Measurements from ENCODE around the gene TRIM26.
"Not testable (repeated sequence)": the region's sequence is repeated elsewhere in the genome, so short reads cannot be mapped to it uniquely, and the experiment has no call there.

The TRIM26 gene

GRCh38 chr6:30143780-30144179, 69.4 kb downstream of the TRIM26 start:
- H2AK5ac ChIP-seq (ENCODE audit: low read length): no peak overlapping the region
- H2BK120ac ChIP-seq (ENCODE audit: insufficient read depth, low read length, poor library complexity): no peak overlapping the region
- no peak overlapping the region for H4K8ac ChIP-seq (ENCODE audit: low read depth, low read length)
- no peaks in the 10 kb centered on the region for H3K36me3 ChIP-seq (ENCODE audit: control insufficient read depth in 1 of 2, insufficient read depth in 2 of 2, low read length in 2 of 2)
- H3K27me3 ChIP-seq (ENCODE audit: insufficient read depth, low read length): no peaks in the 10 kb centered on the region
- no peak overlapping the region for H3K4me2 ChIP-seq (ENCODE audit: low read length)
- no peaks in the 10 kb centered on the region for H3K4me1 ChIP-seq (ENCODE audit: control insufficient read depth in 1 of 2, insufficient read depth in 2 of 2, low read length in 2 of 2)
- H3K9ac ChIP-seq (ENCODE audit: low read length): no peak overlapping the region
- H2BK5ac ChIP-seq (ENCODE audit: low read depth, low read length, poor library complexity): no peak overlapping the region
- H3K4me3 ChIP-seq (ENCODE audit: low read depth, low read length): no peak overlapping the region
- H3K18ac ChIP-seq (ENCODE audit: low read length): no peak overlapping the region
- no peaks in the 10 kb centered on the region for H3K79me2 ChIP-seq (ENCODE audit: control insufficient read depth, insufficient read depth, low read length, poor library complexity)
- no peak overlapping the region for H4K91ac ChIP-seq (ENCODE audit: low read depth, low read length)
- H3K79me1 ChIP-seq (ENCODE audit: low read length): no peaks in the 10 kb centered on the region
- no peak overlapping the region for H3K14ac ChIP-seq (ENCODE audit: low read length)
- DNase-seq: no peak
- H3K9me3 ChIP-seq (ENCODE audit: insufficient read depth, low read depth, low read length): no peaks in the 10 kb centered on the region
- no peak overlapping the region for H2AFZ ChIP-seq (ENCODE audit: insufficient read depth, low read length, poor library complexity)
- H4K12ac ChIP-seq (ENCODE audit: low read depth, low read length): no peak overlapping the region
- no peak overlapping the region for H3K27ac ChIP-seq (ENCODE audit: low read depth, low read length)
- no peak overlapping the region for H3K4ac ChIP-seq (ENCODE audit: low read depth, low read length)
- WGBS (ENCODE audit: extremely low coverage, insufficient coverage, insufficient read length): no CpG with 5 or more reads among the region's 2 CpGs
- H2BK12ac ChIP-seq (ENCODE audit: low read length): no peak overlapping the region
- no peak overlapping the region for H3K23ac ChIP-seq (ENCODE audit: low read length)

DNA sequence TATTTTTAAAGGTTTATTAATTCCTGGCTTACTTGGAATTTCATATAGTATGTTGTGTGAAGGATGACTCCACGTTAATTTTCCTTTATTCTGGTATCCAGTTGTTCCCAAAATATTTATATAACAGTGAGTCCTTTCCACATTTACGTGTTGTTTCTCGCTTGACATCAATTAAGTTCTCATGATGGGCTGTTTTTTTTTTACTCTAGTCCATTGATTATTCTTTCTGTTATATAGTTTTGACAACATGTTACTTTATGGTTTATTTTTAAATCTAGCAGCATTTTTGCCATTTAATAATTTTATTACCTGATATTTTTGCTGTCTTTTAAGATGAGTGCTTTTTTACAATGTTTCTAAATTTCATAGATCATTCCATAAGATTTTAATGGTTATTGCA, 70.5 kb downstream of the TRIM26 start:
- Histone ChIP-seq H2AK5ac (ENCODE audit: low read length) (no peak overlapping the region), H3K4me2 (ENCODE audit: low read length) (no peak overlapping the region), H2BK120ac (ENCODE audit: insufficient read depth, low read length, poor library complexity) (no peak overlapping the region), H3K79me2 (ENCODE audit: control insufficient read depth, insufficient read depth, low read length, poor library complexity) (no peaks in the 10 kb centered on the region), H2AFZ (ENCODE audit: insufficient read depth, low read length, poor library complexity) (no peak overlapping the region), H4K8ac (ENCODE audit: low read depth, low read length) (no peak overlapping the region), H2BK5ac (ENCODE audit: low read depth, low read length, poor library complexity) (no peak overlapping the region), H3K4me3 (ENCODE audit: low read depth, low read length) (no peak overlapping the region), H3K18ac (ENCODE audit: low read length) (no peak overlapping the region), H3K9me3 (ENCODE audit: insufficient read depth, low read depth, low read length) (no peaks in the 10 kb centered on the region), H3K27me3 (ENCODE audit: insufficient read depth, low read length) (no peaks in the 10 kb centered on the region), H3K9ac (ENCODE audit: low read length) (no peak overlapping the region), H3K4me1 (ENCODE audit: control insufficient read depth in 1 of 2, insufficient read depth in 2 of 2, low read length in 2 of 2) (no peaks in the 10 kb centered on the region), H4K91ac (ENCODE audit: low read depth, low read length) (no peak overlapping the region), H3K36me3 (ENCODE audit: control insufficient read depth in 1 of 2, insufficient read depth in 2 of 2, low read length in 2 of 2) (no peaks in the 10 kb centered on the region), H2BK12ac (ENCODE audit: low read length) (no peak overlapping the region), H4K12ac (ENCODE audit: low read depth, low read length) (no peak overlapping the region), H3K4ac (ENCODE audit: low read depth, low read length) (no peak overlapping the region), H3K27ac (ENCODE audit: low read depth, low read length) (no peak overlapping the region), H3K79me1 (ENCODE audit: low read length) (no peaks in the 10 kb centered on the region), H3K14ac (ENCODE audit: low read length) (no peak overlapping the region), H3K23ac (ENCODE audit: low read length) (no peak overlapping the region)
- no CpG with 5 or more reads among the region's 3 CpGs for WGBS (ENCODE audit: extremely low coverage, insufficient coverage, insufficient read length)
- no peak for DNase-seq

DNA sequence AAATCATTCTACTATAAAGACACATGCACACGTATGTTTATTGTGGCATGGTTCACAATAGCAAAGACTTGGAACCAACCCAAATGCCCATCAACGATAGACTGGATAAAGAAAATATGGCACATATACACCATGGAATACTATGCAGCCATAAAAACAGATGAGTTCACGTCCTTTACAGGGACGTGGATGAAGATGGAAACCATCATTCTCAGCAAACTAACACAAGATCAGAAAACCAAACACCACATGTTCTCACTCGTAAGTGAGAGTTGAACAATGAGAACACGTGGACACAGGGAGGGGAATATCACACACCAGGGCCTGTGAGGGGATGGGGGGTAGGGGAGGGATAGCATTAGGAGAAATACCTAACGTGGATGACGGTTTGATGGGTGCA, 73.0 kb downstream of the TRIM26 start:
- not testable (repeated sequence) for DNase-seq; H3K14ac ChIP-seq (ENCODE audit: low read length); H3K27ac ChIP-seq (ENCODE audit: low read depth, low read length); H2AFZ ChIP-seq (ENCODE audit: insufficient read depth, low read length, poor library complexity); H3K4me3 ChIP-seq (ENCODE audit: low read depth, low read length); H3K4ac ChIP-seq (ENCODE audit: low read depth, low read length); H3K9me3 ChIP-seq (ENCODE audit: insufficient read depth, low read depth, low read length); H4K8ac ChIP-seq (ENCODE audit: low read depth, low read length); H3K27me3 ChIP-seq (ENCODE audit: insufficient read depth, low read length); H3K79me1 ChIP-seq (ENCODE audit: low read length); H3K79me2 ChIP-seq (ENCODE audit: control insufficient read depth, insufficient read depth, low read length, poor library complexity); H2BK12ac ChIP-seq (ENCODE audit: low read length); H4K12ac ChIP-seq (ENCODE audit: low read depth, low read length); H4K91ac ChIP-seq (ENCODE audit: low read depth, low read length); H2AK5ac ChIP-seq (ENCODE audit: low read length); H2BK5ac ChIP-seq (ENCODE audit: low read depth, low read length, poor library complexity); H3K36me3 ChIP-seq (ENCODE audit: control insufficient read depth in 1 of 2, insufficient read depth in 2 of 2, low read length in 2 of 2); H3K9ac ChIP-seq (ENCODE audit: low read length); H3K4me2 ChIP-seq (ENCODE audit: low read length); H3K18ac ChIP-seq (ENCODE audit: low read length); H2BK120ac ChIP-seq (ENCODE audit: insufficient read depth, low read length, poor library complexity); H3K4me1 ChIP-seq (ENCODE audit: control insufficient read depth in 1 of 2, insufficient read depth in 2 of 2, low read length in 2 of 2); H3K23ac ChIP-seq (ENCODE audit: low read length)
- WGBS (ENCODE audit: extremely low coverage, insufficient coverage, insufficient read length): no CpG with 5 or more reads among the region's 8 CpGs

GRCh38 chr6:30136570-30137286, 76.5 kb downstream of the TRIM26 start:
- Histone ChIP-seq H2BK5ac (ENCODE audit: low read depth, low read length, poor library complexity) (no peak overlapping the region), H4K91ac (ENCODE audit: low read depth, low read length) (no peak overlapping the region), H3K27ac (ENCODE audit: low read depth, low read length) (no peak overlapping the region), H4K12ac (ENCODE audit: low read depth, low read length) (no peak overlapping the region), H3K9me3 (ENCODE audit: insufficient read depth, low read depth, low read length) (no peaks in the 10 kb centered on the region), H3K9ac (ENCODE audit: low read length) (no peak overlapping the region), H3K23ac (ENCODE audit: low read length) (no peak overlapping the region), H4K8ac (ENCODE audit: low read depth, low read length) (no peak overlapping the region), H3K36me3 (ENCODE audit: control insufficient read depth in 1 of 2, insufficient read depth in 2 of 2, low read length in 2 of 2) (no peaks in the 10 kb centered on the region), H3K79me1 (ENCODE audit: low read length) (no peaks in the 10 kb centered on the region), H2AFZ (ENCODE audit: insufficient read depth, low read length, poor library complexity) (no peak overlapping the region), H3K18ac (ENCODE audit: low read length) (no peak overlapping the region), H3K4me3 (ENCODE audit: low read depth, low read length) (no peak overlapping the region), H3K27me3 (ENCODE audit: insufficient read depth, low read length) (no peaks in the 10 kb centered on the region), H3K4ac (ENCODE audit: low read depth, low read length) (no peak overlapping the region), H3K4me1 (ENCODE audit: control insufficient read depth in 1 of 2, insufficient read depth in 2 of 2, low read length in 2 of 2) (no peaks in the 10 kb centered on the region), H3K79me2 (ENCODE audit: control insufficient read depth, insufficient read depth, low read length, poor library complexity) (no peaks in the 10 kb centered on the region), H3K4me2 (ENCODE audit: low read length) (no peak overlapping the region), H3K14ac (ENCODE audit: low read length) (no peak overlapping the region), H2BK120ac (ENCODE audit: insufficient read depth, low read length, poor library complexity) (no peak overlapping the region), H2BK12ac (ENCODE audit: low read length) (no peak overlapping the region), H2AK5ac (ENCODE audit: low read length) (no peak overlapping the region)
- DNase-seq: no peak
- no CpG with 5 or more reads among the region's 11 CpGs for WGBS (ENCODE audit: extremely low coverage, insufficient coverage, insufficient read length)
